Astrocyte (in vitro differentiated cells and primary cell): ENCODE results near the gene TP53AIP1. TPM values are rescaled to one million over a fixed set of nuclear protein-coding genes. Genes with fewer than 3 reads are reported as not detected.

ENCODE experiments used
- DNase-seq: peaks from one replicate; pipeline ENCODE4 v3.0.0-alpha.2; 2010; ENCODE audit warnings: low read depth
- FAIRE-seq: peaks from 2 replicates; lab custom pipeline; 2011; peaks lifted over from hg19 to GRCh38; lab: Jason Lieb, UNC
- H2AFZ ChIP-seq: 2 replicates; pipeline ENCODE4 v1.6.0; 2012; ENCODE audit warnings: low read depth, low read length, inconsistent platforms
- H3K27ac ChIP-seq: 2 replicates; pipeline ENCODE4 v1.5.1; 2011; ENCODE audit warnings: low read depth, low read length, inconsistent platforms
- H3K27me3 ChIP-seq: 2 replicates; pipeline ENCODE4 v1.6.0; 2011; ENCODE audit warnings: low read length, inconsistent platforms; ENCODE audit not compliant: insufficient read depth
- H3K36me3 ChIP-seq: 2 replicates; pipeline ENCODE4 v1.5.1; 2011; ENCODE audit warnings: low read length, inconsistent platforms; ENCODE audit not compliant: insufficient read depth
- H3K4me1 ChIP-seq: 2 replicates; pipeline ENCODE4 v1.5.1; 2011; ENCODE audit warnings: low read length, inconsistent platforms; ENCODE audit not compliant: insufficient read depth
- H3K4me2 ChIP-seq: 2 replicates; pipeline ENCODE4 v1.6.0; 2012; ENCODE audit warnings: low read length, inconsistent platforms
- H3K4me3 ChIP-seq: 2 replicates; pipeline ENCODE4 v1.5.1; 2011; ENCODE audit warnings: low read depth, mild to moderate bottlenecking, low read length, inconsistent platforms; ENCODE audit not compliant: insufficient read depth
- H3K79me2 ChIP-seq: 2 replicates; pipeline ENCODE4 v1.6.0; 2012; ENCODE audit warnings: mild to moderate bottlenecking, low read length, inconsistent platforms; ENCODE audit not compliant: insufficient read depth
- H3K9ac ChIP-seq: 2 replicates; pipeline ENCODE4 v1.6.0; 2012; ENCODE audit warnings: mild to moderate bottlenecking, low read length, inconsistent platforms
- H3K9me3 ChIP-seq: 2 replicates; pipeline ENCODE4 v1.5.1; 2012; ENCODE audit warnings: low read depth, mild to moderate bottlenecking, low read length, inconsistent platforms; ENCODE audit not compliant: insufficient read depth
- H4K20me1 ChIP-seq: 2 replicates; pipeline ENCODE4 v1.6.0; 2012; ENCODE audit warnings: low read length, inconsistent platforms; ENCODE audit not compliant: insufficient read depth
- H3K27ac Mint-ChIP-seq: one replicate; pipeline ENCODE4 v1.8.0; 2021; ENCODE audit warnings: mild to moderate bottlenecking, mixed read lengths; ENCODE audit not compliant: unreplicated experiment
- H3K27me3 Mint-ChIP-seq: one replicate; pipeline ENCODE4 v1.8.0; 2021; ENCODE audit warnings: low read depth, mixed read lengths; ENCODE audit not compliant: unreplicated experiment
- H3K36me3 Mint-ChIP-seq: one replicate; pipeline ENCODE4 v1.8.0; 2021; ENCODE audit warnings: low read depth, mixed read lengths; ENCODE audit not compliant: unreplicated experiment
- H3K4me1 Mint-ChIP-seq: one replicate; pipeline ENCODE4 v1.8.0; 2021; ENCODE audit warnings: low read depth, mixed read lengths; ENCODE audit not compliant: unreplicated experiment
- H3K4me3 Mint-ChIP-seq: one replicate; pipeline ENCODE4 v1.8.0; 2021; ENCODE audit warnings: mild to moderate bottlenecking, moderate library complexity, mixed read lengths; ENCODE audit not compliant: unreplicated experiment
- H3K9me3 Mint-ChIP-seq: one replicate; pipeline ENCODE4 v1.8.0; 2021; ENCODE audit warnings: mild to moderate bottlenecking, mixed read lengths; ENCODE audit not compliant: unreplicated experiment
- EZH2 ChIP-seq: IDR thresholded peaks from 2 replicates; pipeline ENCODE4 v1.6.1; 2012; ENCODE audit warnings: mild to moderate bottlenecking, low read length, inconsistent platforms; ENCODE audit not compliant: insufficient read depth
- total RNA-seq: library from RNA; stranded (reverse); gene quantifications from 2 replicates; pipeline ENCODE4 v1.2.1, GENCODE V29; 2021
- TF ChIP-seq, protein P1 (sequence below): IDR thresholded peaks from 2 replicates; pipeline ENCODE4 v1.5.1; 2011; ENCODE audit warnings: low read depth, mild to moderate bottlenecking, inconsistent platforms, low read length, moderate library complexity; ENCODE audit not compliant: insufficient read depth

Gene TP53AIP1
- total RNA-seq, 1 donor from 2014 or later, result 0.20 TPM

- Histone ChIP-seq H3K9ac (no peak overlapping the region), H3K27me3 (peaks cover 4% of the 10 kb centered on the region), H3K79me2 (no peaks in the 10 kb centered on the region), H3K4me1 (no peaks in the 10 kb centered on the region), H3K27ac (no peak overlapping the region), H2AFZ (peak overlapping the region; percentile 40), H4K20me1 (no peaks in the 10 kb centered on the region), H3K9me3 (no peaks in the 10 kb centered on the region), H3K36me3 (no peaks in the 10 kb centered on the region), H3K4me2 (no peak overlapping the region), H3K4me3 (no peak overlapping the region)
- H3K27ac Mint-ChIP-seq, result no peak overlapping the region
- no peak for FAIRE-seq
- TF ChIP-seq, protein P1, sequence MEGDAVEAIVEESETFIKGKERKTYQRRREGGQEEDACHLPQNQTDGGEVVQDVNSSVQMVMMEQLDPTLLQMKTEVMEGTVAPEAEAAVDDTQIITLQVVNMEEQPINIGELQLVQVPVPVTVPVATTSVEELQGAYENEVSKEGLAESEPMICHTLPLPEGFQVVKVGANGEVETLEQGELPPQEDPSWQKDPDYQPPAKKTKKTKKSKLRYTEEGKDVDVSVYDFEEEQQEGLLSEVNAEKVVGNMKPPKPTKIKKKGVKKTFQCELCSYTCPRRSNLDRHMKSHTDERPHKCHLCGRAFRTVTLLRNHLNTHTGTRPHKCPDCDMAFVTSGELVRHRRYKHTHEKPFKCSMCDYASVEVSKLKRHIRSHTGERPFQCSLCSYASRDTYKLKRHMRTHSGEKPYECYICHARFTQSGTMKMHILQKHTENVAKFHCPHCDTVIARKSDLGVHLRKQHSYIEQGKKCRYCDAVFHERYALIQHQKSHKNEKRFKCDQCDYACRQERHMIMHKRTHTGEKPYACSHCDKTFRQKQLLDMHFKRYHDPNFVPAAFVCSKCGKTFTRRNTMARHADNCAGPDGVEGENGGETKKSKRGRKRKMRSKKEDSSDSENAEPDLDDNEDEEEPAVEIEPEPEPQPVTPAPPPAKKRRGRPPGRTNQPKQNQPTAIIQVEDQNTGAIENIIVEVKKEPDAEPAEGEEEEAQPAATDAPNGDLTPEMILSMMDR, result no peak
- TF ChIP-seq EZH2, result no peak
- no peaks in the 10 kb centered on the region for H3K36me3 Mint-ChIP-seq
- no peak overlapping the region for H3K4me3 Mint-ChIP-seq
- no peak for DNase-seq
- H3K4me1 Mint-ChIP-seq, result peaks cover 14% of the 10 kb centered on the region
- peaks cover 35% of the 10 kb centered on the region for H3K27me3 Mint-ChIP-seq
- peaks cover under 1% of the 10 kb centered on the region for H3K9me3 Mint-ChIP-seq
Measured at GRCh38 chr11:128937480-128937879, 5.2 kb downstream of the TP53AIP1 start.

- H2AFZ ChIP-seq, result peak overlapping the region; percentile 40
- H3K36me3 ChIP-seq, result no peaks in the 10 kb centered on the region
- Mint-ChIP-seq H3K36me3 (no peaks in the 10 kb centered on the region), H3K27ac (no peak overlapping the region), H3K4me1 (peaks cover 14% of the 10 kb centered on the region), H3K27me3 (peaks cover 32% of the 10 kb centered on the region), H3K9me3 (peaks cover 2% of the 10 kb centered on the region), H3K4me3 (no peak overlapping the region)
- H3K4me2 ChIP-seq, result peak overlapping the region; percentile 2
- no peaks in the 10 kb centered on the region for H3K79me2 ChIP-seq
- H4K20me1 ChIP-seq, result no peaks in the 10 kb centered on the region
- H3K9ac ChIP-seq, result no peak overlapping the region
- no peak overlapping the region for H3K27ac ChIP-seq
- H3K9me3 ChIP-seq, result no peaks in the 10 kb centered on the region
- DNase-seq (peak; percentile 55), FAIRE-seq (no peak)
- no peaks in the 10 kb centered on the region for H3K4me1 ChIP-seq
- H3K27me3 ChIP-seq, result peaks cover 4% of the 10 kb centered on the region
- H3K4me3 ChIP-seq, result no peak overlapping the region
- no peak for TF ChIP-seq EZH2
- TF ChIP-seq, protein P1, result no peak
Measured at GRCh38 chr11:128936606-128937251, 5.9 kb downstream of the TP53AIP1 start.

DNA sequence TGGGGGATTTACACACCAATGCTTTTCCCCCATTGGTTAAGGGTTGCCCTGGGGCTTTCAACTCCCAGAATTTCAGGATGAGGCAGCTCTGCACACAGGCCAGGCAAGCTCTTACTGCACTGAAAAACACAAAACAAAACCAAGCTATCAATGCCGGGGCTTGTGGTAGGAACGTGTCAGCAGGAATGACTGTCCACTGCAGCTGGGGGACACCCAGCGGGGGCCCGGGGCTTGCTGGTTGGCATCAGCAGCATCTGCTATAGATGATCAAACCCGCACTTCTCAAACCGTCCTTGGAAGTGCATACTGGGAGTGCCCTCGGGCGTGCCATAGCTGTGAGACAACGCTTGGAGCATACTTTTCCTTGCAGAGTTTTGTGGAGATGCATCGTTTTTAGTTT, 7.7 kb downstream of the TP53AIP1 start:
- Mint-ChIP-seq H3K36me3 (no peaks in the 10 kb centered on the region), H3K4me3 (no peak overlapping the region), H3K4me1 (peaks cover 8% of the 10 kb centered on the region), H3K9me3 (peaks cover 2% of the 10 kb centered on the region), H3K27ac (no peak overlapping the region), H3K27me3 (peaks cover 25% of the 10 kb centered on the region)
- FAIRE-seq, result no peak
- no peaks in the 10 kb centered on the region for H3K79me2 ChIP-seq
- no peak overlapping the region for H3K27ac ChIP-seq
- H3K9me3 ChIP-seq, result no peaks in the 10 kb centered on the region
- H3K4me2 ChIP-seq, result no peak overlapping the region
- H3K36me3 ChIP-seq, result no peaks in the 10 kb centered on the region
- H2AFZ ChIP-seq, result no peak overlapping the region
- no peaks in the 10 kb centered on the region for H4K20me1 ChIP-seq
- no peak overlapping the region for H3K9ac ChIP-seq
- no peak for DNase-seq
- no peaks in the 10 kb centered on the region for H3K4me1 ChIP-seq
- no peak for TF ChIP-seq EZH2
- TF ChIP-seq, protein P1, result no peak
- peaks cover 2% of the 10 kb centered on the region for H3K27me3 ChIP-seq
- no peak overlapping the region for H3K4me3 ChIP-seq
